Activated CD4-positive, alpha-beta T cell treated with anti-CD3 and anti-CD28 coated beads, Interleukin-2, amount 50 U/mL, for 24 hours (primary cell): ENCODE data around the gene ROCK1.

Source experiments
- DNase-seq, 2 donors: peaks; one replicate each; pipeline ENCODE4 v3.0.0-alpha.2; 2020; ENCODE audit warnings: low read depth in 1 of 2, low spot score in 1 of 2

ROCK1 gene

GRCh38 chr18:21109936-21110712 lies 1.5 kb downstream of the ROCK1 start:
- DNase-seq: no peak

GRCh38 chr18:21105936-21106335 lies 5.7 kb downstream of the ROCK1 start:
- DNase-seq: no peak

GRCh38 chr18:21101172-21101571 lies 10.4 kb downstream of the ROCK1 start:
- DNase-seq: no peak

- DNase-seq: no peak
Measured at GRCh38 chr18:21100678-21101077, 10.9 kb downstream of the ROCK1 start.

- DNase-seq: no peak
Measured at GRCh38 chr18:21100146-21100545, 11.5 kb downstream of the ROCK1 start.

GRCh38 chr18:21099442-21099841 lies 12.2 kb downstream of the ROCK1 start:
- no peak for DNase-seq

- DNase-seq: no peak
Measured at GRCh38 chr18:21096760-21097159, 14.9 kb downstream of the ROCK1 start.

- no peak for DNase-seq
Measured at GRCh38 chr18:21093133-21093532, 18.5 kb downstream of the ROCK1 start.

- DNase-seq: no peak
Measured at GRCh38 chr18:21090680-21091079, 20.9 kb downstream of the ROCK1 start.

- no peak for DNase-seq
Measured at GRCh38 chr18:21085579-21086166, 25.9 kb downstream of the ROCK1 start.

GRCh38 chr18:21084511-21085078 lies 27.0 kb downstream of the ROCK1 start:
- no peak for DNase-seq

- DNase-seq: no peak
Measured at GRCh38 chr18:21083017-21083416, 28.6 kb downstream of the ROCK1 start.

- DNase-seq: no peak
Measured at GRCh38 chr18:21081426-21081825, 30.2 kb downstream of the ROCK1 start.

- DNase-seq: no peak
Measured at GRCh38 chr18:21080576-21080975, 31.0 kb downstream of the ROCK1 start.

GRCh38 chr18:21074336-21075323 lies 37.0 kb downstream of the ROCK1 start:
- no peak for DNase-seq

- DNase-seq: no peak
Measured at GRCh38 chr18:21073180-21073579, 38.4 kb downstream of the ROCK1 start.

- DNase-seq: no peak
Measured at GRCh38 chr18:21071071-21071470, 40.5 kb downstream of the ROCK1 start.

GRCh38 chr18:21069468-21069867 lies 42.1 kb downstream of the ROCK1 start:
- no peak for DNase-seq

GRCh38 chr18:21064347-21064746 lies 47.3 kb downstream of the ROCK1 start:
- DNase-seq: no peak

- no peak for DNase-seq
Measured at GRCh38 chr18:21063011-21063410, 48.6 kb downstream of the ROCK1 start.

- DNase-seq: no peak
Measured at GRCh38 chr18:21057112-21057511, 54.5 kb downstream of the ROCK1 start.
